T-helper 1 cell treated with Interleukin-12 subunit alpha and Interleukin-12 subunit beta and Interleukin-4 antibody, amounts not matched to agents 30 μg/mL and 1 μg/mL, for 36 hours (primary cell): ENCODE measurements around the gene CBFA2T3.
"Not testable (repeated sequence)": the region's sequence is repeated elsewhere in the genome, so short reads cannot be mapped to it uniquely, and the experiment has no call there.

Experiments used
- H3K27ac Mint-ChIP-seq: one replicate; pipeline ENCODE4 v1.8.0; 2021; ENCODE audit warnings: mild to moderate bottlenecking, mixed read lengths
- H3K27me3 Mint-ChIP-seq: one replicate; pipeline ENCODE4 v1.8.0; 2021; ENCODE audit warnings: low read depth, mixed read lengths
- H3K36me3 Mint-ChIP-seq: one replicate; pipeline ENCODE4 v1.8.0; 2021; ENCODE audit warnings: low read depth, mixed read lengths
- H3K4me1 Mint-ChIP-seq: one replicate; pipeline ENCODE4 v1.8.0; 2021; ENCODE audit warnings: low read depth, mixed read lengths
- H3K4me3 Mint-ChIP-seq: one replicate; pipeline ENCODE4 v1.8.0; 2021; ENCODE audit warnings: mild to moderate bottlenecking, moderate library complexity, mixed read lengths
- H3K9me3 Mint-ChIP-seq: one replicate; pipeline ENCODE4 v1.8.0; 2021; ENCODE audit warnings: mixed read lengths

Gene CBFA2T3

DNA sequence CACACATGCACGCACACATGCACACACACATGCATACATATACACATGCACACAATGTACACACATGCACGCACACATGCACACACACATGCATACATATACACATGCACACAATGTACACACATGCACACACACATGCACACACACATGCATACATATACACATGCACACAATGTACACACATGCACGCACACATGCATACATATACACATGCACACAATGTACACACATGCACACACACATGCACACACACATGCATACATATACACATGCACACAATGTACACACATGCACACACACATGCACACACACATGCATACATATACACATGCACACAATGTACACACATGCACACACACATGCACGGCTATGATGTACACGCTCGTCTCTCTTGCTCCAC lies 82.7 kb downstream of the CBFA2T3 start:
- H3K4me3 Mint-ChIP-seq, H3K4me1 Mint-ChIP-seq, H3K27me3 Mint-ChIP-seq, H3K36me3 Mint-ChIP-seq, H3K9me3 Mint-ChIP-seq, H3K27ac Mint-ChIP-seq: not testable (repeated sequence)

DNA sequence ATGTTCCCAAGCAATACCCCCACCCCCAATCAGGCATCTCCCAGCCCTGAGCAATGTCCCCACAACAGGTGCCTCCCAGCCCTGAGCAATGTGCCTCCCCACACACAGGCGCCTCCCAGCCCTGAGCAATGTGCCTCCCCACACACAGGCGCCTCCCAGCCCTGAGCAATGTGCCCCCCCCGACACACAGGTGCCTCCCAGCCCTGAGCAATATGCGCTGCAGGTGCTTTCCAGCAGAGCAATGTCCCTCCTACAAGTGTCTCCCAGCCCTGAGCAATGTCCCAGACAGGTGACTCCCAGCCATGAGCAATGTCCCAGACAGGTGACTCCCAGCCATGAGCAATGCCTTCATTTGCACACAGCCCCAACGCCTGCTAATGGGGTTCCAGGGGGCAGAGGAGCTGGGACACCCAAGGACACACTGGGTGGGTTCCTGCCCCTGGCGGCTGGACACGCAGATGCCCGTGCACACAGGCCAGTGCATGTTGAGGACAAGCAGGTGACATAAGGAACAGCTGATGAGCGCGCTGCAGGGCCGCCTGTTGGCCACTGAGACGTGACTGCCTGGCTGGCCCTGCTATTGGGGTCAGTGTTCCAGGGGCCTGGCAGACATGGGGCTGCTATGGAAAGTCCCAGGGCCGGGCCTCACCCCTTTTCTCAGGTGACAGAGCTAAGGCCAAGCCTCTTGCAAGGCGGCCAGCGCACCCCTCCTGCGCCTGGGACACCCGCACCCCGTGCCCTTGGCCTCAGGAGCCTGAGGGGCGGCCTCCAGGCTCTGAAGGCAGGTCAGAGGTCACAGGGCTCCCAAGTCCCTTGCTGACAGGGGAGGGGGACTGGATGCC lies 83.7 kb downstream of the CBFA2T3 start:
- Mint-ChIP-seq H3K9me3 (no peaks in the 10 kb centered on the region), H3K4me3 (no peak overlapping the region), H3K4me1 (no peaks in the 10 kb centered on the region), H3K36me3 (no peaks in the 10 kb centered on the region), H3K27me3 (no peaks in the 10 kb centered on the region), H3K27ac (no peak overlapping the region)

DNA sequence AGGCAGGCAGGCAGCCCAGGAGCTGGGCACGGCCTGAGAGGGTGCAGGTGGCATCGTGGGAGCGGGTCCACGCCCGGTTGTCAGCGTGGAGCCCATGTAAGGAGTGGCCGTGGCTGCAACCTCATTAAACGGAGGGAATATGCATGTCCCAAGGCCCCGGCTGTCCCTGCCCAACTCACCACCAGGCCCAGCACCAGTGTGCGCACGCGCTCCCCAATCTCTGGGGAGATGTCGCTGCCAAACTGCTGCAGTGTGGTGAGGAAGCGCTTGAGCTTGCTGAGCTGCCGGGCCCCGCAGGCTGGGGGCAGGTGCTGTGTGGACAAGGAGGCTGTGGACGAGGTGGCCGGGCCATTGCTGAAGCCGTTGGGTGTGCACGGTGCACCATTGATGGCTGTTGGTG lies 84.9 kb downstream of the CBFA2T3 start:
- Mint-ChIP-seq H3K27ac (no peak overlapping the region), H3K36me3 (no peaks in the 10 kb centered on the region), H3K27me3 (no peaks in the 10 kb centered on the region), H3K9me3 (no peaks in the 10 kb centered on the region), H3K4me1 (no peaks in the 10 kb centered on the region), H3K4me3 (no peak overlapping the region)

DNA sequence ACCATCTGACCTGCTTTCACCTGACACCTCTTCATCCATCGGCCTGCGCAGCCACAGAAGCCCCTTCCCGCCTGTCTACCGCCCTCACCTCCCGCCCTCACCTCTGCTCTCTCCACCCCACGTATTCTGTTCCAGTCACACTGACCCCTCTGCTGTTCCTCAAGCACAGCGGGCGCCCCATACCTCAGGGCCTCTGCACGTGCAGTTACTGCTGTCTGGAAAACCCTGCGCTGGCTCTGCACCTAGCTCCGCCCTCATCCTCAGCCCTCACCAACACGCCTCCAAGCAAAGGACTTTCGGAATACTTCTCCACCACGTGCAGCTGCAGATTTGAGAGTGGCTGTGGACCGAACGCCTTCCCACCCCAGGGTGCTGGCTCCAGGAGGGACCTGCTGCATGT lies 85.9 kb downstream of the CBFA2T3 start:
- no peak overlapping the region for H3K27ac Mint-ChIP-seq
- H3K36me3 Mint-ChIP-seq: no peaks in the 10 kb centered on the region
- no peak overlapping the region for H3K4me3 Mint-ChIP-seq
- H3K9me3 Mint-ChIP-seq: no peaks in the 10 kb centered on the region
- no peaks in the 10 kb centered on the region for H3K4me1 Mint-ChIP-seq
- H3K27me3 Mint-ChIP-seq: no peaks in the 10 kb centered on the region

DNA sequence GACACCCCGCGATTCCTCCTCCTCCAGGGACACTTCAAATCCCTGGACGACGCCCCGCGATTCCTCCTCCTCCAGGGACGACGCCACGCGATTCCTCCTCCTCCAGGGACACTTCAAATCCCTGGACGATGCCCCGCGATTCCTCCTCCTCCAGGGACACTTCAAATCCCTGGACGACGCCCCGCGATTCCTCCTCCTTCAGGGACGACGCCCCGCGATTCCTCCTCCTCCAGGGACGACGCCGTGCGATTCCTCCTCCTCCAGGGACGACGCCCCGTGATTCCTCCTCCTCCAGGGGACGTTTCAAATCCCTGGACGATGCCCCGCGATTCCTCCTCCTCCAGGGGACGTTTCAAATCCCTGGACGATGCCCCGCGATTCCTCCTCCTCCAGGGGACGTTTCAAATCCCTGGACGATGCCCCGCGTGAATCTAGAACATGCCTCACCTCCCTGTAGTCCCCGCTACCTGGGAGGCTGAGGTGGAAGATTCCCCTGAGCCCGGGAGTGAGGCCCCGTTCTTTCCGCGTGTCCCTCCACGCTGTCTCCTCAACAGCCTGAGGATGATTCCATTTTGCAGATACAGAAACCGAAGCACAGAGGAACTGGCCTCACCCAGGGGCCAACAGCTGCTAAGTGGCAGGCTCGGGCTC lies 87.2 kb downstream of the CBFA2T3 start:
- not testable (repeated sequence) for H3K27me3 Mint-ChIP-seq, H3K27ac Mint-ChIP-seq, H3K4me3 Mint-ChIP-seq, H3K36me3 Mint-ChIP-seq, H3K9me3 Mint-ChIP-seq, H3K4me1 Mint-ChIP-seq

DNA sequence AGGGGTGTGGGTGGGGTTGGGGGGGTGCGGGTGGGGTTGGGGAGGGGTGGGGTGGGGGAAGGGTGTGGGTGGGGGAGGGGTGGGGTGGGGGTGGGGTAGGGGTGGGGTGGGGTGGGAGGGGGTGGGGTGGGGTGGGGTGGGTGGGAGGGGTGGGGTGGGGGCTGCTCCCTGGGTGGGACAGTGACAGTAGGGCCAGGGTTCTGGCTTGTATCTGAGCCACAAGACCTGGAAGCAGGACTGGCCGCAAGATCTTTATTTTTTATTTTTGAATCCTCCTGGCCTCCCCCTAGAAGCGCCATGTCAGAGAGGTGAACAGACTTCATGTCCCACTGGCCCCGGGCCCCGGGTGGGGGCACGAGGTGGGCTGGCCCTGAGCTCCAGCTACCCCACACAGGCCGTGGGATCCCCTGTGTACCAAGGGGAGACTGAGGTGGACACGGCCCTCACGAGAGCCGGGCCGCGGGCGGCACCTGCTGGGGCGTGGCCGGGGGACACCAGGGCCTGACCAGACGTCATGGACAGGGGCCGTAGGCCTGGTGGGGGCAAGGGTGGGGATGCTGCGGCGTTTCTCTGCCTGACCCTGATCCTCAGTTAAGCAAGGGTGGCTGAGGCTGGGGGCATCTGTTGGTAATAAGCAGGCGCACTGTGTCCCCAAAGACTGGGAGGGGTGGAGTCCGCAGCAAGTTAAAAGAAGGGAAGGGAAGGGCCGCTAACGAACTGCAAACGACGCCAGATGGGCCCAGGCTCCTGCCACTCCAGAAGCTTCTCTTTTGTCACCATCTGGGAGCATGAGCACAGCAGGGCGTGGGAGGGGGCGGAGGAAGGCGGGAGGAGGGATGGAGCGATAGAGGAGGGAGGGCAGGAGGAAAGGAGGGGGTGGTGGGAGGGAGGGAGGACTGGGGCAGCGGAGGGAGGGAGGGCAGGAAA lies 88.3 kb downstream of the CBFA2T3 start:
- Mint-ChIP-seq H3K27ac (no peak overlapping the region), H3K27me3 (no peaks in the 10 kb centered on the region), H3K4me1 (no peaks in the 10 kb centered on the region), H3K36me3 (no peaks in the 10 kb centered on the region), H3K4me3 (no peak overlapping the region), H3K9me3 (no peaks in the 10 kb centered on the region)

DNA sequence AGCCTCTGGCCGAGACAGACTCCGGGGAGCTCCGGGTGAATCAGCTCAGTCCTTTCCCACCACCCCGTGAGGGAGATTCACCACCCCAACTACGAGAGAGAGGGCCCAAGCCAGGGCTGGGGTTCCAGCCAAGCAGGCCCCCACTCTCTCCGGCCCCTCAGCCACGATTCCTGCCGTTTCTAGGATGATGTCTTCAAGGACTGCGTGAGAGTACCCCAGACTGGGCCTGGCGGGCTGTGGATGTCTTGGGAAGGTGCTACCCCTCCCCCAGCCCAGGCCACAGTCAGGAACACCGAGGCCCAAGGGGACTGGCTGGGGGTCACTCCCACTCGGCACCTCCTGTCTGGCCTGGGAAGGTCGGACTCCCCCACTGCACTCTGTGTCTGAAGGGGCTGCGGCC lies 89.0 kb downstream of the CBFA2T3 start:
- H3K9me3 Mint-ChIP-seq: no peaks in the 10 kb centered on the region
- H3K36me3 Mint-ChIP-seq: no peaks in the 10 kb centered on the region
- H3K4me3 Mint-ChIP-seq: no peak overlapping the region
- H3K4me1 Mint-ChIP-seq: no peaks in the 10 kb centered on the region
- H3K27me3 Mint-ChIP-seq: no peaks in the 10 kb centered on the region
- no peak overlapping the region for H3K27ac Mint-ChIP-seq

DNA sequence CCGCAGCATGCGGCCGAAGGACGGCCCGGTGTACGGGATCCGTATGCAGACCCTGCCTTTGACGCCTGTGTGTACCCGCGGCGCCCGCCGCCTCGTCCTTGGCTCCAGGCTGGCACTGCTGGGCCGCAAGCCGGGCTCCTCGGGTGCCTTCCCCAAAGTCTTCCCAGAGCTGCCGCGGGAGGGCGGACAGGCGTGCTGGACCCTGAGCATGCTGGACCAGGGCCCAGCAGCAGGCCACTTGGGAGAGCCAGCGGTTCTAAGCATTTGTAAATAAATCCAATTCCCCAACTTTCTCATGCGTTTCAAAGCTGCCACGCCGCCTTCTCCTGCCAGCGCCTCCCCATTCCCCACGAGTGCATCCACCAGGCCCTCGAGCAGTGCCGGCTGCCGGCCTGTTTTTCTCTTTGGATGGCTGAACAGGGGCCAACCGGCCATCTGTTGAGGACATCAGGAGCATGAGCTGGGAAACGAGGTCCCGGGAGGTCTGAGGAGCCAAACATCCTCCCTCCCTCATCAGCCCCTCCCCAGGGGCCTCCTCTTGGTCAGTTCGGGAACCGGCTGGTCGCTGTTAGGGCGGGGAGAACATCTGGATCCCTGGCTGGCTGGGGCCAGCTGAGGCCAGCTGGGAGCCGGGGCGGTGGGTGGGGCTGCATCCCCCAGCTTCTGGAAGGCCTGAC lies 90.0 kb downstream of the CBFA2T3 start:
- Mint-ChIP-seq H3K4me1 (peaks cover 3% of the 10 kb centered on the region), H3K9me3 (no peaks in the 10 kb centered on the region), H3K27me3 (no peaks in the 10 kb centered on the region), H3K27ac (no peak overlapping the region), H3K36me3 (no peaks in the 10 kb centered on the region), H3K4me3 (no peak overlapping the region)

DNA sequence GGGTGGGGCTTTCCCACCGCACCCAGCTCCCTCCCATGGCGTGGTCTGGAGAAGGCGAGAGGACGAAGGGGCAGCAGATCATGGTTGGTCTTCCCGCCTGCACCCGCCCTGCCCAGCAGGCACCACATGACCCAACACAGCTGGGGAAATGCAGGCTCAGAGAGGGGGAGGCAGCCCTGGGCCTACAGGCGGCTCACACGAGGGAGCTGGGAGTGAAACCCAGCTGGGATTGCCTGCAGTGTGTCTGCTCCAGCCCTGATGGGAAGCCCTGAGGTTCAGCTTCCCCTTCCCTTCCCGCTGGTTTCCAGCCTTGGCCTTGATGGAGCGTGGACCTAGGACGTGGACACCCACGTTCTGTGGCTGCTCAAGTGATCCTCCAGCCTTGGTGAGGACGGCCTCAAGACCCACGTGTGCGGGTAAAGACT lies 90.6 kb downstream of the CBFA2T3 start:
- H3K27me3 Mint-ChIP-seq: no peaks in the 10 kb centered on the region
- H3K36me3 Mint-ChIP-seq: no peaks in the 10 kb centered on the region
- no peak overlapping the region for H3K27ac Mint-ChIP-seq
- no peaks in the 10 kb centered on the region for H3K9me3 Mint-ChIP-seq
- peaks cover 3% of the 10 kb centered on the region for H3K4me1 Mint-ChIP-seq
- H3K4me3 Mint-ChIP-seq: no peak overlapping the region

DNA sequence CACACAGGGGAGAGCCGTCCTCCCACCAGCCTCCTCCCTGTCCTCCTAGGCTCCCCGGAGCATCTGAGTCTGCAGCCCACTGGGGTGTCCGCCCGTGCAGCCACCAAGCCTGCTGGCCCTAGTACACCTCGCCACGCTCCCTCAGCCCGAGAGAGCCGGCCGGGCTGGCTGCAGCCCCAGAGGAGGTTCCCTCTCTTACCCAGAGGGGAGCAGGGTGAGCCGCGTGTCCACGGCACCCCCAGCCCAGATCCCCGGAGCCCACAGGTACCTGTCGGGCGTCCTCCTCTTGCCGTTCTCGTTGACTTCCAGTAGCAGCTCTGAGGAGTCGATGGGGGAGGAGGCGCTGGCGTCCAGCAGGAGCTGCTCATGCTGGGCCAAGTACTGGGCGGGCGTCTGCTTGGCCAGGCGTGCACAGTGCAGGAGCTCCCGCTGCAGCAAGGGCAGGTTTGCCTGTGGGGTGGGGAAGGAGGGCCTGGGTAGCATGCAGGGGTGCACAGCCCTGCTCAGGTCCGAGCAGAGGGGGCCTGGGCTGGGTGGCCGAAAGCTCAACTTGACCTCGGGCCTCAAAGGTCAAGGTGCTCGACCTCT lies 91.2 kb downstream of the CBFA2T3 start:
- H3K36me3 Mint-ChIP-seq: no peaks in the 10 kb centered on the region
- H3K27ac Mint-ChIP-seq: no peak overlapping the region
- H3K27me3 Mint-ChIP-seq: no peaks in the 10 kb centered on the region
- H3K9me3 Mint-ChIP-seq: no peaks in the 10 kb centered on the region
- peaks cover 3% of the 10 kb centered on the region for H3K4me1 Mint-ChIP-seq
- H3K4me3 Mint-ChIP-seq: no peak overlapping the region

DNA sequence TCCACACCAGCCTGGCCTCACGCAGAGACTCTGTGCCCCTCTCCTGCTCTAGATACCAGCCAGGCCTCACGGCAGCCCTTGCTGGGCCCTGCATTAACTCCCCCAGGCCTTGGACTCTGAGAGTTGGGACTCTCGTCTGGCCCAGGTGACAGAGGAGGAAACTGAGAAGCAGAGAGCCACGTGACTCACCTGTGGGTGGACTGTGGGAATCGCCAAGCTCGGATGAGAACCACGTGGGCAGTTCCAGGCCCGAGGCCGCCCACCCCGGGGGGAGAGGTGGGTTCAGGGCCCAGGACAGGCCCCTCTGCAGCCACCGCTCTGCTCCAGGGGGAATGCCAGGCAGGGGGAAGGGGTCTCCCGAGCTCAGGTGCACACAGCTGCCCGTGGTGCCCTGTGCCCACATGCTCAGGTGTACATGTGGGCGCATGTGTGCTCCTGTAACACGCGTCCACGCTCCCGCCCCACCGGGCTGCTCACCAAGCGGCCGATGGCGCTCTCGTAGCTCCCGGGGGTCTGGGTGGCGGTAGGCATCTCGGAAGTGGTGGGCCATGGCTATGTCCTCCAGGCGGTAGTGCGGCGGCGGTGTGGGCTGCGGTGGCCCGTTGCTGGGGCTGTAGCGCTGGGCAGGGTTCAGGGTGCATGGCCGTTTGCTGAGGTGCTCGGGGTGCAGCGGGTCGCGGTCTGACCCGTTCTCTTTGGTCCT lies 92.3 kb downstream of the CBFA2T3 start:
- Mint-ChIP-seq H3K27ac (no peak overlapping the region), H3K27me3 (no peaks in the 10 kb centered on the region), H3K4me1 (peaks cover 3% of the 10 kb centered on the region), H3K4me3 (no peak overlapping the region), H3K36me3 (no peaks in the 10 kb centered on the region), H3K9me3 (no peaks in the 10 kb centered on the region)

DNA sequence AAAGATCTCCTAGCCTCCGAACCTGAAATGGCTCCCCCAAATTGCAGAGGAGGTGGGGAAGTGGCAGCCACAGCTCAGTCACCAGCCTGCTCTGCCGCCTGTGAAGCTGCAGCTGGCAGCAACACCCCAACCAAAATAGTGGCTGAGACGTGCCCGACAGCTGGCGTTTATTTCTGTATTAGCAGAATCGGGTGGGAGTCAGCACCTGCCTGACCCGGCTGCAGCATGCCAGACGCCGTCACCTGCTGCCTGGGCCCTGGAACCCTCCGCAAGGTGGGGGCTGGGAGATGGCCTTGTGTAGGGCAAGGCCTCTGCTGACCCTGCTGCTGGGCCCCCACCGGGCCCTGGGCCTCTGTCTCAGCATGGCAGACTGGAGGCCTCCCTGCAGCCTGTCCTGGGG lies 93.1 kb downstream of the CBFA2T3 start:
- H3K4me1 Mint-ChIP-seq: peaks cover 3% of the 10 kb centered on the region

DNA sequence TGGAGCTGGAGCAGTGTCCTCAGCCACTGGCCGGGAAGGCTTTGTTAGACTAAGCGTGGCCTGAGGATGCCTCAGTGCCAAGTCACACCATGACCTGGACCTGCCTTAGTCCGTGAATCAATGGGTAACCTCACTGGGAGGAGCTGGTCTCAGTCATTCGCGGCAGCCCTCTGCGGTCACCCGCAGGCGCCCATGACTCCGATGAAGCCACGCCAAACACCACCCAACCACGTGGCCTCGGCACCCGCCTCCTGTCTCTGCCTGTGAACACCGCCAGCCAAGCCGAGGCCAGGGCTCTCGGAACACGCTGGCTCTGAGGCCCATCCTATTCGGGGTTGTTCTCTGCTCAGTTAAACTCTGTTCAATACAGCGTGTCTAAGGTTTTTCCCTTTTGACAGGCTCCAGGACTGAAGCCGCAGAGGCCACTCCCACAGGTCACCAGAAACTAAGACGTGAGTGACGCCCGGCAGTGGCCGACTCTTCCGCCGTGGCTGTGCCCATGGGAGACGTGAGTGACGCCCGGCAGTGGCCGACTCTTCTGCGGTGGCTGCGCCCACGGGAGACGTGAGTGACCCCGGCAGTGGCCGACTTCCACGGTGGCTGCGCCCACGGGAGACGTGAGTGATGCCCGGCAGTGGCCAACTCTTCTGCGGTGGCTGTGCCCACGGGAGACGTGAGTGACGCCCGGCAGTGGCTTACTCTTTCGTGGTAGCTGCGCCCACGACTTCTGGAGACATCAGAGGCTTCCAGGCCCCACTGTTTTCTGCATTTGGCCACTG lies 93.7 kb downstream of the CBFA2T3 start:
- no peaks in the 10 kb centered on the region for H3K9me3 Mint-ChIP-seq
- no peaks in the 10 kb centered on the region for H3K27me3 Mint-ChIP-seq
- H3K36me3 Mint-ChIP-seq: no peaks in the 10 kb centered on the region
- no peak overlapping the region for H3K4me3 Mint-ChIP-seq
- H3K27ac Mint-ChIP-seq: no peak overlapping the region
- H3K4me1 Mint-ChIP-seq: peaks cover 3% of the 10 kb centered on the region

More for the DNA sequence above, 93.1 kb downstream of the CBFA2T3 start:
- Mint-ChIP-seq H3K27me3 (no peaks in the 10 kb centered on the region), H3K27ac (no peak overlapping the region), H3K4me3 (no peak overlapping the region), H3K9me3 (no peaks in the 10 kb centered on the region), H3K36me3 (no peaks in the 10 kb centered on the region)
